Activated CD8-positive, alpha-beta memory T cell treated with anti-CD3 and anti-CD28 coated beads, Interleukin-2, amount 10 ng/mL, durations not matched to agents 7 days and 5 days (primary cell): ENCODE results near the gene TTYH1. TPM values are rescaled to one million over a fixed set of nuclear protein-coding genes. Genes with fewer than 3 reads are reported as not detected.

ENCODE experiments used
- ATAC-seq: fragments of 150-1000 bp; cut with Tn5 transposase; one replicate; pipeline ENCODE4 v1.10.0; 2021; ENCODE audit warnings: moderate library complexity
- CTCF ChIA-PET: fragments of 350-600 bp; sonication (Branson Sonifier 250); formaldehyde crosslinking; loops from one replicate; lab custom pipeline; 2021; ENCODE audit warnings: antibody characterized with exemption; lab: Charles Lee
- DNase-seq: peaks from one replicate; pipeline ENCODE4 v3.0.0-alpha.2; 2020
- H3K27ac Mint-ChIP-seq: one replicate; pipeline ENCODE4 v1.8.0; 2021; ENCODE audit warnings: mild to moderate bottlenecking, mixed read lengths
- H3K27me3 Mint-ChIP-seq: one replicate; pipeline ENCODE4 v1.8.0; 2021; ENCODE audit warnings: mixed read lengths
- H3K36me3 Mint-ChIP-seq: one replicate; pipeline ENCODE4 v1.8.0; 2021; ENCODE audit warnings: mild to moderate bottlenecking, mixed read lengths
- H3K4me1 Mint-ChIP-seq: one replicate; pipeline ENCODE4 v1.8.0; 2021; ENCODE audit warnings: mixed read lengths
- H3K4me3 Mint-ChIP-seq: one replicate; pipeline ENCODE4 v1.8.0; 2021; ENCODE audit warnings: mild to moderate bottlenecking, moderate library complexity, mixed read lengths
- H3K9me3 Mint-ChIP-seq: one replicate; pipeline ENCODE4 v1.8.0; 2022; ENCODE audit warnings: low read depth, mixed read lengths
- total RNA-seq, 2 experiments: library from RNA; stranded (reverse); gene quantifications; one replicate each; pipeline ENCODE4 v1.2.3, GENCODE V29; 2021

The TTYH1 gene
- total RNA-seq, 2 experiments from 2014 or later, result 0.93 to 1.2 TPM

- no peak for ATAC-seq
- H3K9me3 Mint-ChIP-seq, result no peaks in the 10 kb centered on the region
- H3K36me3 Mint-ChIP-seq, result peaks cover 63% of the 10 kb centered on the region
- CTCF ChIA-PET, result interaction anchor here (1.0 kb wide), 1 partner anchor 17 kb away, joined by 3 read pairs; no protein-coding TSS in a partner anchor
- no peak overlapping the region for H3K27ac Mint-ChIP-seq
- H3K27me3 Mint-ChIP-seq, result no peaks in the 10 kb centered on the region
- DNase-seq, result no peak
- peaks cover 19% of the 10 kb centered on the region for H3K4me1 Mint-ChIP-seq
- no peak overlapping the region for H3K4me3 Mint-ChIP-seq
Observed at GRCh38 chr19:54456423-54457373, 41.4 kb downstream of the TTYH1 start.

GRCh38 chr19:54457773-54458647 is 42.7 kb downstream of the TTYH1 start:
- Mint-ChIP-seq H3K4me3 (no peak overlapping the region), H3K36me3 (peaks cover 54% of the 10 kb centered on the region), H3K27ac (no peak overlapping the region), H3K4me1 (peaks cover 21% of the 10 kb centered on the region), H3K9me3 (no peaks in the 10 kb centered on the region), H3K27me3 (no peaks in the 10 kb centered on the region)
- ATAC-seq, result no peak
- no peak for DNase-seq
- CTCF ChIA-PET, result no interaction called here

GRCh38 chr19:54458648-54459281 is 43.5 kb downstream of the TTYH1 start:
- H3K27me3 Mint-ChIP-seq, result no peaks in the 10 kb centered on the region
- DNase-seq (no peak), ATAC-seq (no peak)
- H3K4me1 Mint-ChIP-seq, result peaks cover 18% of the 10 kb centered on the region
- CTCF ChIA-PET, result interaction anchor here (1.1 to 1.9 kb wide), 2 partner anchors 10 to 23 kb away, joined by 4 to 5 read pairs; partner anchors contain the start of gene LENG8
- H3K27ac Mint-ChIP-seq, result no peak overlapping the region
- H3K36me3 Mint-ChIP-seq, result peaks cover 48% of the 10 kb centered on the region
- no peaks in the 10 kb centered on the region for H3K9me3 Mint-ChIP-seq
- H3K4me3 Mint-ChIP-seq, result no peak overlapping the region

GRCh38 chr19:54459282-54460229 is 44.3 kb downstream of the TTYH1 start:
- no peaks in the 10 kb centered on the region for H3K9me3 Mint-ChIP-seq

GRCh38 chr19:54460230-54461005 is 45.2 kb downstream of the TTYH1 start:
- ATAC-seq (no peak), DNase-seq (no peak)
- Mint-ChIP-seq H3K4me3 (no peak overlapping the region), H3K4me1 (peaks cover 22% of the 10 kb centered on the region), H3K27me3 (no peaks in the 10 kb centered on the region), H3K27ac (no peak overlapping the region), H3K9me3 (no peaks in the 10 kb centered on the region), H3K36me3 (peaks cover 36% of the 10 kb centered on the region)
- CTCF ChIA-PET, result interaction anchor here (1.1 to 1.9 kb wide), 3 partner anchors 11 to 21 kb away, joined by 4 to 5 read pairs (median 5); partner anchors contain the start of gene LENG8

More at GRCh38 chr19:54459282-54460229, 44.3 kb downstream of the TTYH1 start:
- Mint-ChIP-seq H3K4me1 (peaks cover 22% of the 10 kb centered on the region), H3K27ac (no peak overlapping the region), H3K27me3 (no peaks in the 10 kb centered on the region), H3K36me3 (peaks cover 43% of the 10 kb centered on the region), H3K4me3 (no peak overlapping the region)
- ATAC-seq (no peak), DNase-seq (no peak)
- CTCF ChIA-PET, result interaction anchor here (1.1 to 1.9 kb wide), 2 partner anchors 11 to 22 kb away, joined by 4 to 5 read pairs; partner anchors contain the start of gene LENG8

GRCh38 chr19:54461210-54461609 is 45.9 kb downstream of the TTYH1 start:
- Mint-ChIP-seq H3K4me3 (no peak overlapping the region), H3K27me3 (peaks cover 4% of the 10 kb centered on the region), H3K36me3 (peaks cover 31% of the 10 kb centered on the region), H3K27ac (peak overlapping the region; percentile 83), H3K9me3 (no peaks in the 10 kb centered on the region), H3K4me1 (peaks cover 22% of the 10 kb centered on the region)
- ATAC-seq (no peak), DNase-seq (no peak)
- CTCF ChIA-PET, result interaction anchor here (1.9 kb wide), 1 partner anchor 12 kb away, joined by 5 read pairs; the partner anchor contains the start of gene LENG8

GRCh38 chr19:54461613-54462012 is 46.3 kb downstream of the TTYH1 start:
- peaks cover 4% of the 10 kb centered on the region for H3K27me3 Mint-ChIP-seq
- H3K4me3 Mint-ChIP-seq, result peak overlapping the region; percentile 67
- CTCF ChIA-PET, result interaction anchor here (1.1 to 1.9 kb wide), 2 partner anchors 11 to 13 kb away, joined by 4 to 5 read pairs; partner anchors contain the start of gene LENG8
- no peaks in the 10 kb centered on the region for H3K9me3 Mint-ChIP-seq
- peak overlapping the region; percentile 83 for H3K27ac Mint-ChIP-seq
- H3K4me1 Mint-ChIP-seq, result peaks cover 22% of the 10 kb centered on the region
- no peak for ATAC-seq
- peaks cover 30% of the 10 kb centered on the region for H3K36me3 Mint-ChIP-seq
- DNase-seq, result no peak

- H3K4me1 Mint-ChIP-seq, result peaks cover 22% of the 10 kb centered on the region
- H3K27ac Mint-ChIP-seq, result peak overlapping the region; percentile 83
- H3K4me3 Mint-ChIP-seq, result peak overlapping the region; percentile 67
- ATAC-seq, result no peak
- H3K9me3 Mint-ChIP-seq, result no peaks in the 10 kb centered on the region
- peaks cover 4% of the 10 kb centered on the region for H3K27me3 Mint-ChIP-seq
- CTCF ChIA-PET, result interaction anchor here (1.1 to 1.9 kb wide), 2 partner anchors 12 to 13 kb away, joined by 4 to 5 read pairs; partner anchors contain the start of gene LENG8
- peaks cover 30% of the 10 kb centered on the region for H3K36me3 Mint-ChIP-seq
- no peak for DNase-seq
Observed at GRCh38 chr19:54462047-54462654, 46.9 kb downstream of the TTYH1 start.

GRCh38 chr19:54462655-54463530 is 47.6 kb downstream of the TTYH1 start:
- Mint-ChIP-seq H3K9me3 (no peaks in the 10 kb centered on the region), H3K27ac (peak overlapping the region; percentile 87), H3K36me3 (peaks cover 27% of the 10 kb centered on the region), H3K27me3 (peaks cover 4% of the 10 kb centered on the region), H3K4me1 (peaks cover 22% of the 10 kb centered on the region), H3K4me3 (peak overlapping the region; percentile 76)
- ATAC-seq, result peak; percentile 21
- DNase-seq, result peak; percentile 80
- CTCF ChIA-PET, result interaction anchor here (0.8 to 1.9 kb wide), 6 partner anchors 13 to 303 kb away, joined by 3 to 8 read pairs (median 4); partner anchors contain the start of gene LENG8

GRCh38 chr19:54463531-54464043 is 48.3 kb downstream of the TTYH1 start, which contains the start of gene LENG9:
LENG9 (minus strand) TSS chr19:54463778; CDS start chr19:54463526, 252 bp downstream.
- peaks cover 10% of the 10 kb centered on the region for H3K27me3 Mint-ChIP-seq
- H3K4me3 Mint-ChIP-seq, result peak within 1 kb of the TSS; percentile 76
- H3K36me3 Mint-ChIP-seq, result peaks cover 20% of the 10 kb centered on the region
- peak within 1 kb of the TSS; percentile 87 for H3K27ac Mint-ChIP-seq
- ATAC-seq (peak; percentile 73), DNase-seq (peak; percentile 99)
- H3K9me3 Mint-ChIP-seq, result no peaks in the 10 kb centered on the region
- H3K4me1 Mint-ChIP-seq, result peaks cover 22% of the 10 kb centered on the region
- CTCF ChIA-PET, result interaction anchor here (0.8 to 1.5 kb wide), 4 partner anchors 15 to 303 kb away, joined by 3 to 8 read pairs (median 4); partner anchors contain the start of gene LENG8
